GM12872 (cell line): Measurements from ENCODE around the gene NUDCD2.

ENCODE experiments used
- CTCF ChIP-seq: IDR thresholded peaks from 3 replicates; pipeline ENCODE4 v1.5.1; 2011; ENCODE audit warnings: low read depth, mild to moderate bottlenecking, low read length, moderate library complexity; ENCODE audit not compliant: insufficient read depth

Gene NUDCD2

GRCh38 chr5:163460562-163461171 is 765 bp upstream of the NUDCD2 start, which contains the start of gene HMMR:
HMMR (plus strand) TSS chr5:163460632; CDS start chr5:163460693, 61 bp downstream.
- TF ChIP-seq CTCF: no peak

- TF ChIP-seq CTCF: no peak
These were observed 462 bp downstream of the NUDCD2 start for GRCh38 chr5:163459462-163459818.

- no peak for TF ChIP-seq CTCF
These were observed 1.0 kb downstream of the NUDCD2 start for GRCh38 chr5:163458778-163459385.

GRCh38 chr5:163456840-163457239 is 3.1 kb downstream of the NUDCD2 start:
- no peak for TF ChIP-seq CTCF

GRCh38 chr5:163456029-163456589 is 3.8 kb downstream of the NUDCD2 start:
- no peak for TF ChIP-seq CTCF

- no peak for TF ChIP-seq CTCF
These were observed 6.2 kb downstream of the NUDCD2 start for GRCh38 chr5:163453705-163454104.

- TF ChIP-seq CTCF: no peak
These were observed 8.4 kb downstream of the NUDCD2 start for GRCh38 chr5:163451489-163451888.
